Measurements from ENCODE around the gene OR6K3. TPM values are rescaled to one million over a fixed set of nuclear protein-coding genes. Genes with fewer than 3 reads are reported as not detected.
"Not testable (repeated sequence)": the region's sequence is repeated elsewhere in the genome, so short reads cannot be mapped to it uniquely, and the experiment has no call there.

OR6K3 gene
- total and polyA plus RNA-seq, 12 donors, result not detected

GRCh38 chr1:158689110-158689509 lies 31.4 kb downstream of the OR6K3 start:
- H3K9me3 ChIP-seq, result no peaks in the 10 kb centered on the region
- no peaks in the 10 kb centered on the region for H3K27me3 ChIP-seq
- H3K4me3 ChIP-seq, result no peak overlapping the region
- 24 to 26% methylated on average over 1 of the region's 1 CpG for WGBS, 2 donors
- DNase-seq, result no peak
- no peak for ATAC-seq
- no peak overlapping the region for H3K27ac ChIP-seq
- no peaks in the 10 kb centered on the region for H3K36me3 ChIP-seq
- TF ChIP-seq, protein P1, sequence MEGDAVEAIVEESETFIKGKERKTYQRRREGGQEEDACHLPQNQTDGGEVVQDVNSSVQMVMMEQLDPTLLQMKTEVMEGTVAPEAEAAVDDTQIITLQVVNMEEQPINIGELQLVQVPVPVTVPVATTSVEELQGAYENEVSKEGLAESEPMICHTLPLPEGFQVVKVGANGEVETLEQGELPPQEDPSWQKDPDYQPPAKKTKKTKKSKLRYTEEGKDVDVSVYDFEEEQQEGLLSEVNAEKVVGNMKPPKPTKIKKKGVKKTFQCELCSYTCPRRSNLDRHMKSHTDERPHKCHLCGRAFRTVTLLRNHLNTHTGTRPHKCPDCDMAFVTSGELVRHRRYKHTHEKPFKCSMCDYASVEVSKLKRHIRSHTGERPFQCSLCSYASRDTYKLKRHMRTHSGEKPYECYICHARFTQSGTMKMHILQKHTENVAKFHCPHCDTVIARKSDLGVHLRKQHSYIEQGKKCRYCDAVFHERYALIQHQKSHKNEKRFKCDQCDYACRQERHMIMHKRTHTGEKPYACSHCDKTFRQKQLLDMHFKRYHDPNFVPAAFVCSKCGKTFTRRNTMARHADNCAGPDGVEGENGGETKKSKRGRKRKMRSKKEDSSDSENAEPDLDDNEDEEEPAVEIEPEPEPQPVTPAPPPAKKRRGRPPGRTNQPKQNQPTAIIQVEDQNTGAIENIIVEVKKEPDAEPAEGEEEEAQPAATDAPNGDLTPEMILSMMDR (IDR thresholded peaks at IDR 0.05), result no peak
- intact Hi-C loops (cut with DNase I), result no loop called here
- no peaks in the 10 kb centered on the region for H3K4me1 ChIP-seq

GRCh38 chr1:158688343-158688742 lies 32.2 kb downstream of the OR6K3 start:
- intact Hi-C loops (cut with DNase I), result not testable (repeated sequence)

GRCh38 chr1:158687037-158687436 lies 33.5 kb downstream of the OR6K3 start:
- Histone ChIP-seq H3K27ac (no peak overlapping the region), H3K4me3 (no peak overlapping the region), H3K36me3 (no peaks in the 10 kb centered on the region), H3K9me3 (no peaks in the 10 kb centered on the region), H3K4me1 (no peaks in the 10 kb centered on the region), H3K27me3 (no peaks in the 10 kb centered on the region)
- ATAC-seq (no peak), DNase-seq (no peak)
- TF ChIP-seq, protein P1 (IDR thresholded peaks at IDR 0.05), result no peak
- intact Hi-C loops (cut with DNase I), result no loop called here

More at GRCh38 chr1:158688343-158688742, 32.2 kb downstream of the OR6K3 start:
- H3K27ac ChIP-seq, H3K9me3 ChIP-seq, ATAC-seq, H3K4me3 ChIP-seq, H3K4me1 ChIP-seq, H3K27me3 ChIP-seq, DNase-seq, H3K36me3 ChIP-seq: not testable (repeated sequence)
- 82 to 90% methylated on average over 1 of the region's 1 CpG for WGBS, 2 donors

- no peaks in the 10 kb centered on the region for H3K4me1 ChIP-seq
- TF ChIP-seq, protein P1 (IDR thresholded peaks at IDR 0.05), result no peak
- H3K4me3 ChIP-seq, result no peak within 1 kb of the TSS
- H3K27me3 ChIP-seq, result peaks cover 0 to 5% (median 0%) of the 10 kb centered on the region in 7 donors
- no peaks in the 10 kb centered on the region for H3K9me3 ChIP-seq
- H3K36me3 ChIP-seq, result no peaks in the 10 kb centered on the region
- no peak within 1 kb of the TSS for H3K27ac ChIP-seq
- intact Hi-C loops (cut with DNase I), result no loop called here
- 60 to 75% methylated on average over 7 of the region's 7 CpGs for WGBS, 2 donors
- ATAC-seq, result no peak
- no peak for DNase-seq
Measured at GRCh38 chr1:158686111-158687009, 34.2 kb downstream of the OR6K3 start, which contains the start of gene SPTA1. SPTA1 (minus strand) TSS chr1:158686715; CDS start chr1:158686517, 198 bp downstream.

DNA sequence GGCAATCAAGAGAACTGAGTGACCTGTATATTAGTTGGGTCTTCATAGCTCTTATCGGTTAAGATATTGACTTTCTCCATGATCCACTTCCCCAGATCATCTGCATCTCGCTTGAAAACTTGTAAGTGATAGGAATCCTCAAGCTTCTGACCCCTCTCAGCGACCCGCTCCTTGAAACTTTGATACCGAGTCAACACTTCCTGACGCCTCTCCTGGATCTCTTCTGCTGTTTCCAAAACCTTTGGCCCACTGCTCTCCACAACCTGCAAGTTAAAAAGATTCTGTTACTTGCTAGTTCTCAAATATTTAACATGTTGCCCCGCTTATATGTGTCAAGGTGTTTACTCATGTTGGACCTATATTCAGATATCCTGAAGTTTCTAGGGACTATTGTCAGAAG lies 35.4 kb downstream of the OR6K3 start:
- intact Hi-C loops (cut with DNase I), result no loop called here
- WGBS, 2 donors, result 68 to 72% methylated on average over 7 of the region's 7 CpGs

More for the DNA sequence above, 35.4 kb downstream of the OR6K3 start:
- Histone ChIP-seq H3K4me3 (no peak overlapping the region), H3K9me3 (peaks cover 0 to 3% (median 0%) of the 10 kb centered on the region in 11 donors), H3K4me1 (no peaks in the 10 kb centered on the region), H3K27ac (no peak overlapping the region), H3K27me3 (peaks cover 0 to 5% (median 0%) of the 10 kb centered on the region in 7 donors), H3K36me3 (no peaks in the 10 kb centered on the region)
- DNase-seq (no peak), ATAC-seq (no peak)
- TF ChIP-seq, protein P1 (IDR thresholded peaks at IDR 0.05), result no peak
